ENCODE data around the gene LIMS1.

DNA sequence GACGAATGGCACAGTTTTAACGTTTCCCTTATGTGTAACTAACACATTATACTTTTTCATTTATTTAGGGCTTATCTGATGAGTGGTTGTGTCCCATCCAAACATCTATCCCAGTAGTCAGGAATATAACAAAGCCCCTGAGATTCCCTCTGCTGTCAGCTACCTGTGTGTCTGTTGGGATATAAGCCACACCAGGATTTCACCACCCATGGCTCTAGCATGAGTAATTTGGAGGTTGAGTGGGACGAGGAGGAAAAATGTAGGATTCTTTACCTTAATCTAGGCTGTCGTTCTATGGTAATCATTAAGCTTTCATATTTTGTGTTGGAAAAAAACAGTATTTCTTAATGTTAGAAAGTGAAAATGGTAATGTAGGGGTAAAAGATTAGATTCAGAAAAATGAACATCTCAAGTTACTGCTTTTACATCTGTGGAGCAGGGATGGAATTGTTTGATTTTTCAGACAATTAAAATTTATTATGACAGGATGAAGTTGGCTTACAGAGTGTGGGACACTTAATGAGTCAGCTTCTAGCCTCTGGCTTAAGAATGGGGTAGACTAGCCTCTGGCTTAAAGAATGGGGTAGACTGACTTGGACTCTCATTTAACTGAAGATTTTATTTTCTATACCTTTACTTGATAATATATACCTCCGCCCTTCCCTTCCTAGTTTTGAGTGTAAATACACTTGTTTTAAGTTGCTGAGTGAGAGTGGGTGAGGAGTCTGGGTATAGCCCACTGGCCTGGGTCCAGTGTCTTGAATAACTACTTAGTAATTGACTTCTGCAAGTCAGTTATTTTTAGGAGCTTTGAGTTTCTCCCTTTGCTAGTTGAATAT is 96.5 kb downstream of the LIMS1 start:
- no peak for TF ChIP-seq CTCF (IDR thresholded peaks at IDR 0.05 in 8 of 11, conservative IDR thresholded peaks at IDR 0.05 in 3 of 11)
- no peak for TF ChIP-seq POLR2A (IDR thresholded peaks at IDR 0.05)
- no peak for TF ChIP-seq POLR2AphosphoS5 (IDR thresholded peaks at IDR 0.05)
